Fibroblast of mammary gland (primary cell): ENCODE data around the gene UNC5B.

ENCODE experiments used
- DNase-seq: peaks from one replicate; pipeline ENCODE4 v3.0.0-alpha.2; 2010; ENCODE audit warnings: low read depth
- H3K4me3 ChIP-seq: 2 replicates; pipeline ENCODE4 v1.5.1; 2011; ENCODE audit warnings: low read depth, mild to moderate bottlenecking, low read length, moderate library complexity; ENCODE audit not compliant: control insufficient read depth
- TF ChIP-seq, protein P1 (sequence below): conservative IDR thresholded peaks from 2 replicates; pipeline ENCODE4 v1.5.1; 2011; ENCODE audit warnings: low read depth, low read length, inconsistent platforms; ENCODE audit not compliant: control insufficient read depth, insufficient read depth

Gene UNC5B

GRCh38 chr10:71266918-71267442 is 54.6 kb downstream of the UNC5B start:
- TF ChIP-seq, protein P1, sequence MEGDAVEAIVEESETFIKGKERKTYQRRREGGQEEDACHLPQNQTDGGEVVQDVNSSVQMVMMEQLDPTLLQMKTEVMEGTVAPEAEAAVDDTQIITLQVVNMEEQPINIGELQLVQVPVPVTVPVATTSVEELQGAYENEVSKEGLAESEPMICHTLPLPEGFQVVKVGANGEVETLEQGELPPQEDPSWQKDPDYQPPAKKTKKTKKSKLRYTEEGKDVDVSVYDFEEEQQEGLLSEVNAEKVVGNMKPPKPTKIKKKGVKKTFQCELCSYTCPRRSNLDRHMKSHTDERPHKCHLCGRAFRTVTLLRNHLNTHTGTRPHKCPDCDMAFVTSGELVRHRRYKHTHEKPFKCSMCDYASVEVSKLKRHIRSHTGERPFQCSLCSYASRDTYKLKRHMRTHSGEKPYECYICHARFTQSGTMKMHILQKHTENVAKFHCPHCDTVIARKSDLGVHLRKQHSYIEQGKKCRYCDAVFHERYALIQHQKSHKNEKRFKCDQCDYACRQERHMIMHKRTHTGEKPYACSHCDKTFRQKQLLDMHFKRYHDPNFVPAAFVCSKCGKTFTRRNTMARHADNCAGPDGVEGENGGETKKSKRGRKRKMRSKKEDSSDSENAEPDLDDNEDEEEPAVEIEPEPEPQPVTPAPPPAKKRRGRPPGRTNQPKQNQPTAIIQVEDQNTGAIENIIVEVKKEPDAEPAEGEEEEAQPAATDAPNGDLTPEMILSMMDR, result no peak
- peak; percentile 25 for DNase-seq
- no peak overlapping the region for H3K4me3 ChIP-seq

GRCh38 chr10:71267508-71268240 is 55.3 kb downstream of the UNC5B start:
- H3K4me3 ChIP-seq, result no peak overlapping the region
- TF ChIP-seq, protein P1, result no peak
- no peak for DNase-seq

DNA sequence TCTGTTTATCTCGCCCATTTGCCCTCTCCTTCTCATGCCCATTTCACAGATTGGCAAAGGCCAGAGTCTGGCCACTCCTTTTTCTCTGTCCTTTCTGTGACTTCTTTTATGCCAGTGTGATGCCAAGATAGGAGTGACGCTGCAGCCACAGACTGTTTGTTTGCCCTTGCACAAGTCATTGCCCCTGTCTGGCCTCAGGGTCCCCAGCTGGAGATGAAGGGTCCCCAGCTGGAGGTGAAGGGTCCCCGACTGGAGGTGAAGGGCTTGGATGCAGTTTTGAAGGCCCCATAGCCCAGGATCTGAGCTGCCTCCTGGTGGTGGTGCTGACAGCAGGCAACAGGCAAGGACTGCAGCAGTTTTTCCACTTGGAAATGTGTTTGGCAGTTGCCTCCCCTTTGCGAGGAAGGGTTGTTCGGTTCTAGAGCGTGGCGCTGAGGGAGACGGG is 55.9 kb downstream of the UNC5B start:
- no peak overlapping the region for H3K4me3 ChIP-seq

GRCh38 chr10:71268758-71269157 is 56.4 kb downstream of the UNC5B start:
- no peak overlapping the region for H3K4me3 ChIP-seq
- peak; percentile 28 for DNase-seq
- TF ChIP-seq, protein P1, result no peak

More for the DNA sequence above, 55.9 kb downstream of the UNC5B start:
- TF ChIP-seq, protein P1, result peak; percentile 69
- DNase-seq, result peak; percentile 49

DNA sequence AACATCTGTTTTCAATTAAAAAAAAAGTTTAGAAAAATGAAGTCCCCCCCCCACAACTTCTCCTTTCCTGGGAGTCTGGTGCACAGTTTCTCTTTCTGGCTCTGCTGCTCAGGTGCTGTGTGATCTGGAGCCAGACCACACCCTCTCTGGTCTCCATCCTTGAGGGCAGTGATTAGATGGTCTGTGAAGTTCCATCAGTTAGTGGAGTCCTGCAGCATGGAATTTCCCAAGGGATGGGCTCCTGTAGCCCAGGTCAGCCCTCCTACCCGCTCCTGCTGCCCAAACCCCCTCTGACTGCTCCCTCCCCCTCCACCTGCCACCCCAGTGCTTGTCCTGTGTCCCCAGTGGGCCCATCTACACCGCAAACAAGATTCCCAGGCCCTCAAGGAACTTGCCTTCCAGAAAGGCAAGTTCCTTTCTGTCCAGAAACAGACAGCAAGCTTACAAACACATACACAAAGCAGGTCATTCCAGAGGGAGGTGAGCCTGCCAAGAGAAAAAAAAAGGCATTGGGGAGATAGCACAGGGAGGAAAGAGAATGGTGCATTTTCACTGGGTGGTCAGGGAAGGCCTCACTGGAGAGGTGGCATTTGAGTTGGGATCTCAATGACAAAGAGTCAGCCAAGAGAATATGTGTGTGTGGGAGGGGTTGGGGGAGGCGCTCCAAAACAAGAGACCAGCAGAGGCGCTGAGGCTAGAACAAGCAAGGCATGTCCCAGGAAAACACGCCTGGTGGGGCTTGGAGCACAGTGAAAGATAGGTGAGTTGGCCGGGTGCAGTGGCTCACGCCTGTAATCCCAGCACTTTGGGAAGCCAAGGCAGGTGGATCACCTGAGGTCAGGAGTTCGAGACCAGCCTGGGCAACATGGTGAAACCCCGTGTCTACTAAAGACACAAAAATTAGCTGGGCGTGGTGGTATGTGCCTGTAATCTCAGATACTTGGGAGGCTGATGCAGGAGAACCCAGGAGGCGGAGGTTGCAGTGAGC is 57.2 kb downstream of the UNC5B start:
- H3K4me3 ChIP-seq, result no peak overlapping the region
- DNase-seq, result peak; percentile 15
- TF ChIP-seq, protein P1, result no peak
